Activated CD4-positive, CD25-positive, alpha-beta regulatory T cell treated with anti-CD3 and anti-CD28 coated beads, Interleukin-2, amount 50 U/mL, for 16 hours (primary cell): Measurements from ENCODE around the gene AADACL3.

Source experiments
- DNase-seq: peaks from one replicate; pipeline ENCODE4 v3.0.0-alpha.2; 2020; ENCODE audit warnings: low read depth, low spot score

The AADACL3 gene

GRCh38 chr1:12764016-12764415 is 48.1 kb downstream of the AADACL3 start:
- no peak for DNase-seq

- no peak for DNase-seq
Measured at GRCh38 chr1:12769031-12769430, 53.1 kb downstream of the AADACL3 start.

- DNase-seq: no peak
Measured at GRCh38 chr1:12769976-12770505, 54.1 kb downstream of the AADACL3 start.

- DNase-seq: no peak
Measured at GRCh38 chr1:12770620-12771019, 54.7 kb downstream of the AADACL3 start.

- no peak for DNase-seq
Measured at GRCh38 chr1:12771186-12771585, 55.3 kb downstream of the AADACL3 start.

GRCh38 chr1:12772520-12772919 is 56.6 kb downstream of the AADACL3 start:
- DNase-seq: no peak

GRCh38 chr1:12773438-12773837 is 57.5 kb downstream of the AADACL3 start, which contains the start of gene PRAMEF12:
TSS of gene PRAMEF12 (plus strand) at chr1:12773738. CDS start at chr1:12774868, 1,130 bp downstream.
- no peak for DNase-seq

- no peak for DNase-seq
Measured at GRCh38 chr1:12774801-12775345, 59.0 kb downstream of the AADACL3 start.

GRCh38 chr1:12775443-12775842 is 59.5 kb downstream of the AADACL3 start:
- DNase-seq: no peak

- DNase-seq: no peak
Measured at GRCh38 chr1:12776801-12777557, 61.1 kb downstream of the AADACL3 start.
